ENCODE measurements around the gene SELENOS. TPM values are rescaled to one million over a fixed set of nuclear protein-coding genes. Genes with fewer than 3 reads are reported as not detected.

Gene SELENOS
- total RNA-seq, 4 donors from 2014 or later: 47.3 to 75.4 (median 59.8) TPM

GRCh38 chr15:101324524-101325177 is 47.4 kb upstream of the SELENOS start:
- H3K27ac ChIP-seq (replicated peaks in 1 of 4): no peak overlapping the region

GRCh38 chr15:101323793-101324523 is 46.7 kb upstream of the SELENOS start:
- no peak for DNase-seq (ENCODE audit: extremely low spot score)
- 90% methylated on average over 18 of the region's 21 CpGs for WGBS
- Histone ChIP-seq H3K36me3 (peaks cover 0 to 40% (median 0%) of the 10 kb centered on the region in 4 donors), H3K9me3 (no peaks in the 10 kb centered on the region), H3K4me3 (no peak overlapping the region), H3K4me1 (no peaks in the 10 kb centered on the region), H3K27me3 (peaks cover 0 to 35% (median 0%) of the 10 kb centered on the region in 4 donors), H3K27ac (replicated peaks in 1 of 4) (no peak overlapping the region)
- intact Hi-C loops (cut with DNase I): no loop called here
- TF ChIP-seq POLR2A (IDR thresholded peaks at IDR 0.05; ENCODE audit: low read depth) (no peak), EP300 (IDR thresholded peaks at IDR 0.05) (no peak), POLR2AphosphoS5 (IDR thresholded peaks at IDR 0.05) (no peak)
- TF ChIP-seq, protein P1, sequence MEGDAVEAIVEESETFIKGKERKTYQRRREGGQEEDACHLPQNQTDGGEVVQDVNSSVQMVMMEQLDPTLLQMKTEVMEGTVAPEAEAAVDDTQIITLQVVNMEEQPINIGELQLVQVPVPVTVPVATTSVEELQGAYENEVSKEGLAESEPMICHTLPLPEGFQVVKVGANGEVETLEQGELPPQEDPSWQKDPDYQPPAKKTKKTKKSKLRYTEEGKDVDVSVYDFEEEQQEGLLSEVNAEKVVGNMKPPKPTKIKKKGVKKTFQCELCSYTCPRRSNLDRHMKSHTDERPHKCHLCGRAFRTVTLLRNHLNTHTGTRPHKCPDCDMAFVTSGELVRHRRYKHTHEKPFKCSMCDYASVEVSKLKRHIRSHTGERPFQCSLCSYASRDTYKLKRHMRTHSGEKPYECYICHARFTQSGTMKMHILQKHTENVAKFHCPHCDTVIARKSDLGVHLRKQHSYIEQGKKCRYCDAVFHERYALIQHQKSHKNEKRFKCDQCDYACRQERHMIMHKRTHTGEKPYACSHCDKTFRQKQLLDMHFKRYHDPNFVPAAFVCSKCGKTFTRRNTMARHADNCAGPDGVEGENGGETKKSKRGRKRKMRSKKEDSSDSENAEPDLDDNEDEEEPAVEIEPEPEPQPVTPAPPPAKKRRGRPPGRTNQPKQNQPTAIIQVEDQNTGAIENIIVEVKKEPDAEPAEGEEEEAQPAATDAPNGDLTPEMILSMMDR (IDR thresholded peaks at IDR 0.05): no peak

More at GRCh38 chr15:101324524-101325177, 47.4 kb upstream of the SELENOS start:
- peaks cover 0 to 37% (median 0%) of the 10 kb centered on the region in 4 donors for H3K27me3 ChIP-seq
- intact Hi-C loops (cut with DNase I): no loop called here
- DNase-seq (ENCODE audit: extremely low spot score): no peak
- no peaks in the 10 kb centered on the region for H3K4me1 ChIP-seq
- TF ChIP-seq POLR2AphosphoS5 (IDR thresholded peaks at IDR 0.05) (no peak), EP300 (IDR thresholded peaks at IDR 0.05) (no peak), POLR2A (IDR thresholded peaks at IDR 0.05; ENCODE audit: low read depth) (no peak)
- TF ChIP-seq, protein P1 (IDR thresholded peaks at IDR 0.05): no peak
- no peaks in the 10 kb centered on the region for H3K9me3 ChIP-seq
- H3K36me3 ChIP-seq: peaks cover 0 to 40% (median 0%) of the 10 kb centered on the region in 4 donors
- no peak overlapping the region for H3K4me3 ChIP-seq
- WGBS: 81% methylated on average over 10 of the region's 13 CpGs

GRCh38 chr15:101322854-101323477 is 45.7 kb upstream of the SELENOS start:
- DNase-seq (ENCODE audit: extremely low spot score): no peak
- Histone ChIP-seq H3K36me3 (peaks cover 0 to 40% (median 0%) of the 10 kb centered on the region in 4 donors), H3K27ac (replicated peaks in 1 of 4) (no peak overlapping the region), H3K27me3 (peaks cover 0 to 35% (median 0%) of the 10 kb centered on the region in 4 donors), H3K9me3 (no peaks in the 10 kb centered on the region), H3K4me3 (no peak overlapping the region), H3K4me1 (no peaks in the 10 kb centered on the region)
- WGBS: 93% methylated on average over 17 of the region's 17 CpGs
- intact Hi-C loops (cut with DNase I): no loop called here
- TF ChIP-seq, protein P1 (IDR thresholded peaks at IDR 0.05): no peak
- TF ChIP-seq EP300 (IDR thresholded peaks at IDR 0.05) (no peak), POLR2A (IDR thresholded peaks at IDR 0.05; ENCODE audit: low read depth) (no peak), POLR2AphosphoS5 (IDR thresholded peaks at IDR 0.05) (no peak)

- TF ChIP-seq EP300 (IDR thresholded peaks at IDR 0.05): no peak
- Histone ChIP-seq H3K4me3 (no peak overlapping the region), H3K9me3 (no peaks in the 10 kb centered on the region), H3K27ac (replicated peaks in 1 of 4) (no peak overlapping the region), H3K4me1 (no peaks in the 10 kb centered on the region), H3K36me3 (peaks cover 0 to 40% (median 0%) of the 10 kb centered on the region in 4 donors), H3K27me3 (peaks cover 0 to 30% (median 0%) of the 10 kb centered on the region in 4 donors)
- DNase-seq (ENCODE audit: extremely low spot score): no peak
- intact Hi-C loops (cut with DNase I): no loop called here
- 81% methylated on average over 21 of the region's 21 CpGs for WGBS
Measured at GRCh38 chr15:101322016-101322695, 44.9 kb upstream of the SELENOS start.

Data from esophagus muscularis mucosa (tissue), 4 donors.